GM12878 (cell line): ENCODE measurements around the gene GRK5. TPM values are rescaled to one million over a fixed set of nuclear protein-coding genes. Genes with fewer than 3 reads are reported as not detected.

ENCODE experiments used
- ATAC-seq: fragments of 200-7000 bp; cut with Tn5 transposase; 3 replicates; pipeline ENCODE4 v1.9.1; 2020; ENCODE audit warnings: mild to moderate bottlenecking, moderate library complexity
- BruUV-seq: library from RNA; stranded (reverse); fragments of 400-500 nt; replicated peaks from 2 replicates; lab custom pipeline; 2021; lab: Mats Ljungman, UMichigan
- CTCF ChIA-PET: fragments of 300-600 bp; sonication (Branson Sonifier 250); formaldehyde crosslinking; extraction: SDS; loops from one replicate; lab custom pipeline; 2021; ENCODE audit warnings: inconsistent platforms; lab: Yijun Ruan, JAX
- POLR2A ChIA-PET: fragments of 350-600 bp; formaldehyde crosslinking; extraction: SDS; loops from one replicate; lab custom pipeline; 2021; ENCODE audit warnings: inconsistent platforms; lab: Charles Lee
- RAD21 ChIA-PET: fragments of 300-600 bp; sonication (Branson Sonifier 250); formaldehyde crosslinking; loops from one replicate; lab custom pipeline; 2023; ENCODE audit warnings: antibody characterized with exemption; ENCODE audit not compliant: unreplicated experiment; lab: Charles Lee
- SMC1A ChIA-PET: fragments of 300-600 bp; sonication (Branson Sonifier 250); formaldehyde crosslinking; loops from one replicate; lab custom pipeline; 2023; ENCODE audit not compliant: unreplicated experiment, uncharacterized antibody; lab: Charles Lee
- DNase-seq: peaks from one replicate; pipeline ENCODE4 v3.0.0-alpha.2; 2011; ENCODE audit warnings: low read depth, low spot score
- FAIRE-seq: peaks from 3 replicates; lab custom pipeline; 2011; peaks lifted over from hg19 to GRCh38; lab: Jason Lieb, UNC
- H2AFZ ChIP-seq: 2 replicates; pipeline ENCODE4 v1.6.0; 2011; ENCODE audit warnings: low read depth, low read length, control low read depth; ENCODE audit not compliant: control insufficient read depth
- H3K27ac ChIP-seq: 2 replicates; pipeline ENCODE4 v1.5.1; 2011; ENCODE audit warnings: control low read depth; ENCODE audit not compliant: control insufficient read depth, insufficient read depth
- H3K27me3 ChIP-seq, 2 experiments: replicated peaks in 1 of 2; 2 replicates each; pipeline versions ENCODE4 v1.6.0 to v1.6.1; 2011; ENCODE audit warnings: low read length in 1 of 2; ENCODE audit not compliant: control insufficient read depth in 2 of 2, insufficient read depth in 2 of 2
- H3K36me3 ChIP-seq, 2 experiments: 2 replicates each; pipeline ENCODE4 v1.5.1; 2011; ENCODE audit warnings: low read length in 1 of 2; ENCODE audit not compliant: control insufficient read depth in 2 of 2, insufficient read depth in 2 of 2
- H3K4me1 ChIP-seq: 2 replicates; pipeline ENCODE4 v1.6.1; 2011; ENCODE audit warnings: mild to moderate bottlenecking, low read length, moderate library complexity, mixed read lengths; ENCODE audit not compliant: control insufficient read depth, insufficient read depth
- H3K4me2 ChIP-seq: 2 replicates; pipeline ENCODE4 v1.6.0; 2011; ENCODE audit warnings: control low read depth; ENCODE audit not compliant: control insufficient read depth, insufficient read depth
- H3K4me3 ChIP-seq: fragments of 200-600 bp; sonication (generic); 2 replicates; pipeline ENCODE4 v1.5.1; 2016
- H3K79me2 ChIP-seq: 2 replicates; pipeline ENCODE4 v1.6.0; 2011; ENCODE audit warnings: low read length; ENCODE audit not compliant: control insufficient read depth, insufficient read depth
- H3K9ac ChIP-seq: 2 replicates; pipeline ENCODE4 v1.8.0; 2011; ENCODE audit warnings: low read length, control low read depth, mixed read lengths; ENCODE audit not compliant: control insufficient read depth, insufficient read depth
- H3K9me3 ChIP-seq: replicated peaks from 3 replicates; pipeline ENCODE4 v1.5.1; 2011; ENCODE audit warnings: mild to moderate bottlenecking, low read length; ENCODE audit not compliant: control insufficient read depth, insufficient read depth
- H4K20me1 ChIP-seq: 2 replicates; pipeline ENCODE4 v1.6.0; 2011; ENCODE audit not compliant: control insufficient read depth, insufficient read depth
- BCL11A ChIP-seq: IDR thresholded peaks from 2 replicates; pipeline ENCODE4 v1.6.1; 2011; ENCODE audit warnings: low read depth, low read length
- CBFB ChIP-seq: IDR thresholded peaks from 2 replicates; pipeline ENCODE4 v1.6.1; 2016; ENCODE audit warnings: antibody characterized with exemption, low read depth
- CBX3 ChIP-seq: fragments of 200-600 bp; sonication (generic); IDR thresholded peaks from 2 replicates; pipeline ENCODE4 v1.6.1; 2016; ENCODE audit warnings: low read depth, borderline replicate concordance
- CEBPB ChIP-seq, 2 experiments: fragments of 150-350 bp in 1 of 2; IDR thresholded peaks; 2 replicates each; pipeline ENCODE4 v1.6.1; 2012 to 2014; ENCODE audit warnings: low read depth in 2 of 2, low read length in 2 of 2, borderline replicate concordance in 1 of 2, inconsistent platforms in 1 of 2
- CREB1 ChIP-seq: IDR thresholded peaks from 2 replicates; pipeline ENCODE4 v1.6.1; 2012; ENCODE audit warnings: low read depth, mild to moderate bottlenecking, inconsistent platforms
- FOXM1 ChIP-seq: IDR thresholded peaks from 2 replicates; pipeline ENCODE4 v1.6.1; 2012; ENCODE audit warnings: low read depth, mild to moderate bottlenecking, inconsistent platforms, low read length, moderate library complexity
- HDGF ChIP-seq: fragments of 450-650 bp; IDR thresholded peaks from 2 replicates; pipeline ENCODE4 v1.6.1; 2016; ENCODE audit warnings: antibody characterized with exemption
- RAD21 ChIP-seq: IDR thresholded peaks from 2 replicates; pipeline ENCODE4 v1.6.1; 2011; ENCODE audit warnings: mild to moderate bottlenecking, low read depth, low read length, moderate library complexity; ENCODE audit not compliant: insufficient read depth
- SPI1 ChIP-seq: IDR thresholded peaks from 2 replicates; pipeline ENCODE4 v1.6.1; 2011; ENCODE audit warnings: low read depth, mild to moderate bottlenecking, low read length, moderate library complexity, borderline replicate concordance; ENCODE audit not compliant: insufficient read depth
- STAT3 ChIP-seq: IDR thresholded peaks from 2 replicates; pipeline ENCODE4 v1.6.1; 2011; ENCODE audit warnings: low read depth, low read length, improper control_type of control experiment
- TCF7 ChIP-seq: IDR thresholded peaks from 2 replicates; pipeline ENCODE4 v1.6.1; 2014; ENCODE audit warnings: antibody characterized with exemption, borderline replicate concordance
- ZNF384 ChIP-seq: IDR thresholded peaks from 2 replicates; pipeline ENCODE4 v1.6.1; 2012; ENCODE audit warnings: low read depth, mild to moderate bottlenecking, low read length, improper control_type of control experiment, borderline replicate concordance
- WGBS: methylation state at CpG from one replicate; pipeline ENCODE4 v1.1.6; 2016; ENCODE audit warnings: low lambda C conversion rate; ENCODE audit not compliant: insufficient replicate concordance, insufficient coverage; ENCODE audit errors: missing lambda C conversion rate; 5-methylcytosine and 5-hydroxymethylcytosine counted together
- in situ Hi-C: fragments of 300-500 bp; cut with MboI; formaldehyde crosslinking; loops from 9 replicates; pipeline ENCODE4 v1.14.3; 2018; ENCODE audit warnings: mixed read lengths
- intact Hi-C: fragments of 100-400 bp; cut with micrococcal nuclease; formaldehyde crosslinking; loops from one replicate; pipeline ENCODE4 v1.14.2; 2022; ENCODE audit not compliant: unreplicated experiment
- polyA plus RNA-seq, 11 experiments: library from polyadenylated mRNA; depleted of rRNA in 4 of 11; unstranded in 6 of 11; stranded (reverse) in 5 of 11; fragments of >200 nt; fragmentation: Nextera tagmentation in 4 of 11; fragmentation: Illumina TruSeq in 1 of 11; extraction: Ambion mirVana in 4 of 11; extraction: Trizol in 1 of 11; gene quantifications; 1 replicate in 1 of 11; 2 replicates in 10 of 11; pipeline versions ENCODE4 v1.2.1 to v1.2.3, GENCODE V29; 2011 to 2016; ENCODE audit warnings: inconsistent platforms in 2 of 11, missing spikeins in 2 of 11, low read depth in 1 of 11
- total RNA-seq, 4 experiments: library from RNA; depleted of rRNA in 3 of 4; stranded (reverse); fragments of >200 nt in 3 of 4; fragmentation: Illumina TruSeq in 1 of 4; extraction: Trizol in 1 of 4; gene quantifications; 2 replicates each; pipeline versions ENCODE4 v1.2.1 to v1.2.3, GENCODE V29; 2013 to 2021
- TF ChIP-seq, protein P1 (sequence below): fragments of 450-650 bp; IDR thresholded peaks from 2 replicates; pipeline ENCODE4 v1.6.1; 2017; ENCODE audit warnings: mild to moderate bottlenecking, low read depth, inconsistent platforms; ENCODE audit not compliant: poor library complexity, severe bottlenecking
- TF ChIP-seq, protein P2 (sequence below): IDR thresholded peaks from 2 replicates; pipeline ENCODE4 v1.6.1; 2012; ENCODE audit warnings: low read depth, low read length, improper control_type of control experiment

The GRK5 gene
- total and polyA plus RNA-seq, 10 of the 15 experiments (the other 5 are each of a cell fraction or from before 2014, with no cell fraction given) = 0.11 to 22.1 (median 10.0) TPM

DNA sequence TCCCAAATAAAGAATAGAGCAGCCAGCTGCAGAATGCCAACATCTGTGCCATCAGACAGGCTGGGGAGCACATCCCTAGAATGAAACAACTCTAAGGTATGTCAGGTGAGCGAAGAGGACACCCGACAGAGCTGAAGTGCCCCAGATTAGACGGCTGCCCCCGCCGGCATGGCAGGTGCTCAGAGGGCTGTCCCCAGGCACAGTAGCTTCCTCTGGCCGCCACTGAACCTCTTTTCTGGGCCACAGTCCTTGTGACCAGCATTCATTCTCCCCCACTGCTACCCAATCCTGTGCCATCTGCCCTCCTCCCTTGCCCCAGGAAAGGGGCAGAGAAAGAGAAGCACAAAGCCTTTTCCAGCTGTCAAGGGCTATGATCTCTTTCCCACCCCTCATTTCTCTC is 293.4 kb downstream of the GRK5 start:
- DNase-seq (no peak), ATAC-seq (no peak), FAIRE-seq (no peak)
- Histone ChIP-seq H3K79me2 (no peaks in the 10 kb centered on the region), H3K36me3 (peaks cover 5 to 6% of the 10 kb centered on the region in 2 experiments; a peak in 3 of 4 replicates), H2AFZ (no peak overlapping the region), H3K4me3 (no peak overlapping the region), H3K27me3 (no peaks in the 10 kb centered on the region), H3K27ac (no peak overlapping the region), H3K9me3 (no peaks in the 10 kb centered on the region), H4K20me1 (no peaks in the 10 kb centered on the region), H3K9ac (no peak overlapping the region), H3K4me1 (peaks cover 29% of the 10 kb centered on the region), H3K4me2 (no peak overlapping the region)
- ChIA-PET POLR2A (interaction anchor here (1.2 to 1.3 kb wide), 2 partner anchors 16 to 42 kb away, joined by 4 read pairs; partner anchors contain the start of gene RGS10), SMC1A (interaction anchor here (0.9 to 3.8 kb wide), 9 partner anchors 12 to 294 kb away, joined by 3 to 19 read pairs (median 7); no protein-coding TSS in a partner anchor), CTCF (interaction anchor here (0.6 to 2.5 kb wide), 5 partner anchors 11 to 43 kb away, joined by 3 to 19 read pairs (median 4); no protein-coding TSS in a partner anchor), RAD21 (interaction anchor here (0.6 to 2.3 kb wide), 4 partner anchors 17 to 103 kb away, joined by 3 to 10 read pairs (median 4); partner anchors contain the start of gene RGS10)
- TF ChIP-seq BCL11A = no peak
- no peak for TF ChIP-seq HDGF
- no peak for TF ChIP-seq STAT3
- TF ChIP-seq TCF7 = no peak
- no peak for TF ChIP-seq FOXM1
- TF ChIP-seq CBFB = no peak
- no peak for TF ChIP-seq ZNF384
- no peak for TF ChIP-seq CREB1
- no peak for TF ChIP-seq RAD21
- no peak for TF ChIP-seq CBX3
- TF ChIP-seq, protein P1, sequence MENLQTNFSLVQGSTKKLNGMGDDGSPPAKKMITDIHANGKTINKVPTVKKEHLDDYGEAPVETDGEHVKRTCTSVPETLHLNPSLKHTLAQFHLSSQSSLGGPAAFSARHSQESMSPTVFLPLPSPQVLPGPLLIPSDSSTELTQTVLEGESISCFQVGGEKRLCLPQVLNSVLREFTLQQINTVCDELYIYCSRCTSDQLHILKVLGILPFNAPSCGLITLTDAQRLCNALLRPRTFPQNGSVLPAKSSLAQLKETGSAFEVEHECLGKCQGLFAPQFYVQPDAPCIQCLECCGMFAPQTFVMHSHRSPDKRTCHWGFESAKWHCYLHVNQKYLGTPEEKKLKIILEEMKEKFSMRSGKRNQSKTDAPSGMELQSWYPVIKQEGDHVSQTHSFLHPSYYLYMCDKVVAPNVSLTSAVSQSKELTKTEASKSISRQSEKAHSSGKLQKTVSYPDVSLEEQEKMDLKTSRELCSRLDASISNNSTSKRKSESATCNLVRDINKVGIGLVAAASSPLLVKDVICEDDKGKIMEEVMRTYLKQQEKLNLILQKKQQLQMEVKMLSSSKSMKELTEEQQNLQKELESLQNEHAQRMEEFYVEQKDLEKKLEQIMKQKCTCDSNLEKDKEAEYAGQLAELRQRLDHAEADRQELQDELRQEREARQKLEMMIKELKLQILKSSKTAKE = no peak
- TF ChIP-seq CEBPB (IDR thresholded peaks at IDR 0.05; ENCODE audit: borderline replicate concordance in 1 of 2, low read depth in 2 of 2, low read length in 2 of 2) = no peak
- TF ChIP-seq SPI1 = no peak
- TF ChIP-seq, protein P2, sequence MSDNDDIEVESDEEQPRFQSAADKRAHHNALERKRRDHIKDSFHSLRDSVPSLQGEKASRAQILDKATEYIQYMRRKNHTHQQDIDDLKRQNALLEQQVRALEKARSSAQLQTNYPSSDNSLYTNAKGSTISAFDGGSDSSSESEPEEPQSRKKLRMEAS = no peak
- in situ Hi-C loops = no loop called here
- BruUV-seq = no TSS peak
- intact Hi-C loops = no loop called here
- WGBS = 99% methylated on average over 6 of the region's 6 CpGs
